ENCODE data around the gene PLA2G4F.
A peak's percentile ranks its signal among the peaks of the same experiment; 100 is the strongest.

Gene PLA2G4F

DNA sequence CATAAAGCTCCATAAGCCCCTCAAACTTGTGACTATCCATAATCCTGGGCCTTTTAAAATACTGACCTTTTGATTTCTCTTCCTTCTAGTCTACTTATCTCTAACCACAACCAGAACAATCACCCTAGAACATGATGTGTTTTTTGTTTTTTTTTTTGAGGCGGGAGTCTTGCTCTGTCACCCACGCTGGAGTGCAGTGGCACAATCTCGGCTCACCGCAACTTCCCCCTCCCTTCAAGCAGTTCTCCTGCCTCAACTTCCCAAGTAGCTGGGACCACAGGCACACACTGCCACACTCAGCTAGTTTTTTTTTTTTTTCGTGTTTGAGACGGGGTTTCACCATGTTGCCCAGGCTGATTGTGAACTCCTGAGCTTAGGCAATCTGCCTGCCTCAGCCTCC lies 26.5 kb upstream of the PLA2G4F start:
- peak overlapping the region; percentile 66 for H3K27ac Mint-ChIP-seq
- H3K36me3 Mint-ChIP-seq (ENCODE audit: low read depth): peaks cover 86% of the 10 kb centered on the region

DNA sequence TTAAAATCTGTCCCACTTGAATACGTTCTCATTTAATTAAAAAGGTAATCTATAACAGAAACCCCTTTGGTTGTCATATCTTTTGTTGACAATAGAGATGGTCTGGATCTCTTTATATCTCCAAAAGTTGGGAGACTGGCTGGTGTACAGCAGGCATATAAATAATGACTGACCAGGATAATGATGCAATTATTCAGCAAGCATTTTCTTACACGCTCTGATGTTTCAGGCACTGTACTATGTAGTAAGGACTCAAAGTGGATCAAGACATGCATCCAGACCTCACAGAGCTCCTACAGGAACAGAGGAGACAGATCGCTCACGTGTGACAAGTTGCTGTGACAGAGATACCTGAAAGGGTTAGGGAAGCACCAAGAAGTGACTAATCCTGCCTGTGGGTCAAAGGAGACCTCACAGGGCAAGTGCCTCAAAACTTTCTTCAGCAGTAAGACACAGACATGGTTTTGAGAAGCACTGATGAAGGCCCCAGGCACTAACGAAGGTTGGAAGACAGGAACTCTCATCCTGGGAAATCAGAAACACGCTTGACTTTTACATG lies 26.0 kb upstream of the PLA2G4F start:
- Mint-ChIP-seq H3K27ac (peak overlapping the region; percentile 66), H3K36me3 (ENCODE audit: low read depth) (peaks cover 86% of the 10 kb centered on the region), H3K4me3 (peak overlapping the region; percentile 22), H3K9me3 (no peaks in the 10 kb centered on the region), H3K27me3 (no peaks in the 10 kb centered on the region), H3K4me1 (ENCODE audit: low read depth) (peaks cover 45% of the 10 kb centered on the region)
- intact Hi-C loops (cut with micrococcal nuclease): no loop called here

More for the DNA sequence above, 26.5 kb upstream of the PLA2G4F start:
- Mint-ChIP-seq H3K4me3 (peak overlapping the region; percentile 45), H3K4me1 (ENCODE audit: low read depth) (peaks cover 45% of the 10 kb centered on the region), H3K27me3 (no peaks in the 10 kb centered on the region), H3K9me3 (no peaks in the 10 kb centered on the region)
- intact Hi-C loops (cut with micrococcal nuclease): no loop called here

DNA sequence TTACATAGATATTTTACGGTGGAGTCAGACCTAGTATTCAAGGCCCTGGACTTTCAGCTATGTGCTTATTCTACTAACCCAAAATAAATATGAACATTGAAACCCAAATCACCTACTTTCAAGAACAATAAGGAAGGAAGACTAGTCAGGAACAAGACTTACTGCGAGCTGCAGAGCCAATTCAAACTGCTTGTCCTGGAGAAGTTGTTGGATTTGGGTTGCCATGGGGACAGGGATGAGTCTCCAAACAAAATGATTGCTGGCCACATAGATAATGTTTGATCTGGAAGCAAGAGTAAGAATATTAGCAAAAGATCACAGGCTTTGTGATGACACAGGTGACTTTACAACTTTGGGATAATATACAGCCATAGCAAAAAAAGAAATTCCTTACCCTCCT lies 21.6 kb upstream of the PLA2G4F start:
- H3K27ac Mint-ChIP-seq: no peak overlapping the region
- H3K9me3 Mint-ChIP-seq: no peaks in the 10 kb centered on the region
- peaks cover 97% of the 10 kb centered on the region for H3K36me3 Mint-ChIP-seq (ENCODE audit: low read depth)
- peaks cover 14% of the 10 kb centered on the region for H3K4me1 Mint-ChIP-seq (ENCODE audit: low read depth)
- H3K4me3 Mint-ChIP-seq: no peak overlapping the region
- intact Hi-C loops (cut with micrococcal nuclease): no loop called here
- no peaks in the 10 kb centered on the region for H3K27me3 Mint-ChIP-seq

GRCh38 chr15:42175671-42176070 lies 19.2 kb upstream of the PLA2G4F start:
- peak overlapping the region; percentile 18 for H3K27ac Mint-ChIP-seq
- peaks cover 93% of the 10 kb centered on the region for H3K36me3 Mint-ChIP-seq (ENCODE audit: low read depth)
- H3K4me3 Mint-ChIP-seq: no peak overlapping the region
- H3K27me3 Mint-ChIP-seq: no peaks in the 10 kb centered on the region
- intact Hi-C loops (cut with micrococcal nuclease): no loop called here
- no peaks in the 10 kb centered on the region for H3K9me3 Mint-ChIP-seq
- H3K4me1 Mint-ChIP-seq (ENCODE audit: low read depth): peaks cover 21% of the 10 kb centered on the region

DNA sequence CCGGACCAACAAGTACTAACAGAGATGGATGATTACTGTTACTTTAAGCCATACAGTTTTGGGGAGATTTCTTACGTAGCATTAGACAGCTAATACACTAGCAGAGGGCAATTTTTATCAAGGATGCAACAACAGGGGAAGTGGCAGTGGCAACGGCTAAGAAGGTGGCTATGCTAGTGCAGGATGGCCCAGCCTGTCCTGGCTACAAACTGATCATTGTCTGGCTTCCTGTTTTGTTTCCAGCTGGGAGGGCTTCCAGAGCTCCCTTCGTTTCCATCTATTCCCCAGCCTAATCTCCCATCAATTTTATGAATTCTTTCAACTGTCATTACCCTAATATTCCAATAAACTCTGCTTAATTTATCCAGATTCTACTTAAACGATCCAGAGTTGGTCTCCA lies 16.0 kb upstream of the PLA2G4F start:
- Mint-ChIP-seq H3K36me3 (ENCODE audit: low read depth) (peaks cover 87% of the 10 kb centered on the region), H3K4me3 (no peak overlapping the region), H3K27ac (no peak overlapping the region), H3K27me3 (no peaks in the 10 kb centered on the region), H3K9me3 (no peaks in the 10 kb centered on the region), H3K4me1 (ENCODE audit: low read depth) (peaks cover 30% of the 10 kb centered on the region)
- intact Hi-C loops (cut with micrococcal nuclease): no loop called here

DNA sequence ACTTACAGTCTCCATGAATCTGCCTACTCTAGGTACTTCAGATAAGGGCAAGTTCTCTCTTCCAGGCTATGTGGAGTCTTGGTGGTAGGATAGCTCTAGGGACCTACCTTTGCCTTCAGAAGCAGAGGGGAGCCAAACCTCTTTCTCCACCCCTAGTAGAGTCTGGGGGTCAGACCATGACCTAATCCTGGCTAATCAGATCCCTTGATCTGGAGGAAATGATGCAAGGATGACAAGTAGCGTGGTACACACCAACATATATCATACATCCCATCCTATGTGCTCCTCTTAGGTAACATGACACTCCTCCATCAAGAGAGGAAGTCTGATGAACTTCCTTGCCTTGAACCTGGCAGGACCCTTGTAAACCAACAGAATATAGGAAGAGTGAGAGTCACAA lies 15.4 kb upstream of the PLA2G4F start:
- intact Hi-C loops (cut with micrococcal nuclease): no loop called here
- peaks cover 30% of the 10 kb centered on the region for H3K4me1 Mint-ChIP-seq (ENCODE audit: low read depth)
- peaks cover 87% of the 10 kb centered on the region for H3K36me3 Mint-ChIP-seq (ENCODE audit: low read depth)
- H3K27ac Mint-ChIP-seq: peak overlapping the region; percentile 18
- H3K27me3 Mint-ChIP-seq: no peaks in the 10 kb centered on the region
- H3K9me3 Mint-ChIP-seq: no peaks in the 10 kb centered on the region
- peak overlapping the region; percentile 40 for H3K4me3 Mint-ChIP-seq

- Mint-ChIP-seq H3K9me3 (no peaks in the 10 kb centered on the region), H3K4me1 (ENCODE audit: low read depth) (peaks cover 30% of the 10 kb centered on the region), H3K36me3 (ENCODE audit: low read depth) (peaks cover 88% of the 10 kb centered on the region), H3K27ac (peak overlapping the region; percentile 18), H3K27me3 (no peaks in the 10 kb centered on the region), H3K4me3 (peak overlapping the region; percentile 2)
- intact Hi-C loops (cut with micrococcal nuclease): no loop called here
Measured at GRCh38 chr15:42171122-42171521, 14.7 kb upstream of the PLA2G4F start.

DNA sequence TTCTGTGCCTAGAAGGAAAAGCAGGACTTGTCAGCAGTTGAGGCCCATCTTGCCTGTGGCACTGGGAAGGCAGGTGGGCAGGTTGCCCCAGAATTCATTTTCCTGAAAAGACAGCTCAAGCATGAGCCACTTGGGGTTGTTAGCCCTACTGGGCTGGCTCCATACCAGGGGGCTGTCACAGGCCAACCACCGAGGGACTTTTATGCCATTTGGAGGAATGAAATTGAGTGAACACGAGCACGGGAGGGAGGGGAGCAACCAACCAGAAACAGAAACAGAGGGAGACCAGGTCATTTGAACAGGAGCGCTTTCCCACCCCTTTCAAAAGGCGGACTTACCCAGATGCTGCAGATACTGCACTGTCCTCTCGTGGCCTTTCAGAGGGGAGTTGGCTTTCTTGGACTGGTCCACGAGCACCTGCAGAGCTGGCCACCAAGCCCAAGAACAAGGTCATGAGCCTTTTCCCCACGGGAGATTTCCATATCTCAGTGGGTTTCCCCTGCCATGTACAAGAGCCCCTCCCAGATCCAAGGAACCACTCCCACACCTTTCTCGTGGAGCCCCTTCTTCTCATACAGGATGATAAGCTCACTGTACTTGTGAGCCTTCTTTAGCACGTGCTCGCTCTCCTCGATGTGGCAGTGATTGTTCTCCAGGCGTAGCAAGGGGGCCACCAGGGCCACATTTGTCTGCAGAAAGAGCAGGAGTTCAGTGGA lies 9.9 kb upstream of the PLA2G4F start:
- Mint-ChIP-seq H3K36me3 (ENCODE audit: low read depth) (peaks cover 88% of the 10 kb centered on the region), H3K4me1 (ENCODE audit: low read depth) (peaks cover 15% of the 10 kb centered on the region), H3K27ac (no peak overlapping the region), H3K9me3 (no peaks in the 10 kb centered on the region), H3K27me3 (no peaks in the 10 kb centered on the region), H3K4me3 (no peak overlapping the region)
- intact Hi-C loops (cut with micrococcal nuclease): no loop called here

DNA sequence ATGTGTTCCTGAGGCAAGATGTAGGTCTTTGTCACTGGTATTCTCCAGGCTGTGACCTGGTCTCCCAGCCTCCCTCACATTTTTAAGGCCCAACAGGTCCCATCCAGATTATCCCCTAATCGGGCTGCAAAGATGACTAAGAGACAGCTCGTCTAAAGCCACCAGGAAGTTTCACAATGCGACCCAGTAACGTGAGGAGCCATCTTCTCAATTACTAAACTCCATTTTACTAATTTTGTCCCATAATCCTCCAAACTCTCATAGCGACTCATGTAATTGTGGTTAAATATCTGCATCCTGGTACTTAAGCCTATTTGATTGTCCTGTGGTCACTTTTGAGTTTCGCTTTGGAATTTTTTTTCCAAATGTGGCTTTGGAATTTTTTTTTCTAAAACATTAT lies 8.7 kb upstream of the PLA2G4F start:
- H3K27me3 Mint-ChIP-seq: no peaks in the 10 kb centered on the region
- H3K27ac Mint-ChIP-seq: no peak overlapping the region
- no peaks in the 10 kb centered on the region for H3K9me3 Mint-ChIP-seq
- intact Hi-C loops (cut with micrococcal nuclease): no loop called here
- H3K4me3 Mint-ChIP-seq: no peak overlapping the region
- H3K4me1 Mint-ChIP-seq (ENCODE audit: low read depth): peaks cover 9% of the 10 kb centered on the region
- H3K36me3 Mint-ChIP-seq (ENCODE audit: low read depth): peaks cover 95% of the 10 kb centered on the region

DNA sequence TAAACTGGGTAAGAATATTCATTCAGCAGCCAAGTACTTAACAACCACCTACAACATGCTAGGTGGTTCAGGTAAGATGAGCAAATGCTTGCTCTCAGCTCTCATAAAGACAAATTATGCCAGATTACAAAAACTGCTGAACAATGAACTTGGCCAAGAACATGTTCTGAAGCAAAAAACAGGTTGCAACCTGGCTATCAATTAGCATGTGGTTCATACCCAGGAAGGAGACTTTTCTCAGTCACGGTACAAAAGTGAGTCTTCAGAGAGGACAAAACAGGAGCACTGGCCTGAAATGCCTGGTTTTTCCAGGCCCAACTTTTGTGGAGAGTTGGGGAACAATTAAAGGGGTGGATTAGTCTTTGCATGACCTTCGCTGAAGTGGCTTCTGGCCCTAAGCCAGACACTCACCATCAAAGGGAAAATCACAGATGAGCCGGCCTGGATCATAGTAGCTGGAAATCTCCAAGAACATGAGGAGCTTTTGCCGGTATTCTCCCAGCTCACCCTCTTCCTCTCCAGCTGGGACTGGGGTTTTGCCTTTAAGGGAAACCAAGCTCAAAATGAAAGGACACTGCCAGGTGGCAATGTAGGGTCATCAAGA lies 7.6 kb upstream of the PLA2G4F start:
- Mint-ChIP-seq H3K4me1 (ENCODE audit: low read depth) (peaks cover 11% of the 10 kb centered on the region), H3K27ac (no peak overlapping the region), H3K36me3 (ENCODE audit: low read depth) (peaks cover 97% of the 10 kb centered on the region), H3K27me3 (no peaks in the 10 kb centered on the region), H3K4me3 (no peak overlapping the region), H3K9me3 (no peaks in the 10 kb centered on the region)
- intact Hi-C loops (cut with micrococcal nuclease): no loop called here

DNA sequence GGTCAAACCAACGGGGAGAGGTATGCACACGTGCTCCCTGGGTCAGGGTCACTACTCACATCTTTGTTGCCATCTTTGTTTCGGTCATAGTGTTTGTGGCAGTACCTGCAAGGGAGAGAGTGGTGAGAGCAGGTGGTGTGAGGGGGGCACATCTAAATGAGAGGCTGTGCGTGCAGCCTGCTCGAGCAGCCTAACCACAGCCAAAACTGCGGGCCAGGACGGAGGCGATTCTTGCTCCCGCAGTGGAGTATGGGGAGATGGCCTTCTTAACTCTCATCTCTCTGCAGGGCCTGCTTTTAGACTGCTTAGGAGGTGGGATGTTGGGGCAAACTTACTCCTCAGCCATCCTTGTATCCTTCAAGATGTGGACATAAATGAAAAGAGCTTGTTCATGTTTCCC lies 6.9 kb upstream of the PLA2G4F start:
- intact Hi-C loops (cut with micrococcal nuclease): no loop called here
- no peak overlapping the region for H3K4me3 Mint-ChIP-seq
- peaks cover 99% of the 10 kb centered on the region for H3K36me3 Mint-ChIP-seq (ENCODE audit: low read depth)
- H3K27ac Mint-ChIP-seq: no peak overlapping the region
- H3K9me3 Mint-ChIP-seq: no peaks in the 10 kb centered on the region
- H3K4me1 Mint-ChIP-seq (ENCODE audit: low read depth): peaks cover 15% of the 10 kb centered on the region
- H3K27me3 Mint-ChIP-seq: no peaks in the 10 kb centered on the region

GRCh38 chr15:42160136-42160535 lies 3.7 kb upstream of the PLA2G4F start:
- Mint-ChIP-seq H3K9me3 (no peaks in the 10 kb centered on the region), H3K4me1 (ENCODE audit: low read depth) (peaks cover 13% of the 10 kb centered on the region), H3K36me3 (ENCODE audit: low read depth) (peaks cover 67% of the 10 kb centered on the region), H3K27me3 (no peaks in the 10 kb centered on the region), H3K27ac (no peak overlapping the region), H3K4me3 (no peak overlapping the region)
- intact Hi-C loops (cut with micrococcal nuclease): no loop called here

DNA sequence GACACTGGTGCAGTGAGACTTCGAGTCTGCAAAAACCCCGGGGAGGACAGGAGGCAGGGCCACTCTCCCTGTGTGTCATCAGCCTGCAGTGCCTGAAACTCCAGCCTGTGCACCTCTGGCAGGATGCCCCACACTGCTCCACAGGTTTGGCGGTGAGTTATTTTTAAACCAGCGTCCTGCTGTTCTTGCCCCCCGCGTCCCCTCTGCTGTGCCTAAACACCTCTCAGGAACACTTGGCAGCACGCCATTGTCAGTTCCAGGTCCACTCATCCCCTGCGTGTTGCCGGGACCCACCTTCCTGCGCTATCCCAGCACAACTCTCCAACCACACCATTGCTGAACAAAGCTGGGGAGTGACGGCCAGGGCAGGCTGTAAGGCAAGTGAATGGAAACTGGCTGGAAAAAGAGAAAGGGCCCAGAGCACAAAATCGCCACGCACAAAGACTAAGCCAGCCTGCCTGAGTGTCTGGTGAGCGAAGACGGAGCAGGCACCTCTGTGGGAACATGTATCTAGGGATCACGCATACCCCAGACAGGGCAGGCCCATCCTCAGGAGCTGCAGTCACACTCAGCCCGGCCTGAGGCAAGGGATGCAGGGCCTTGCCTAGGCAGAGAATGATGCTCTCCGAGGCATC lies 3.1 kb upstream of the PLA2G4F start:
- peak overlapping the region; percentile 14 for H3K27ac Mint-ChIP-seq
- peaks cover 61% of the 10 kb centered on the region for H3K36me3 Mint-ChIP-seq (ENCODE audit: low read depth)
- no peaks in the 10 kb centered on the region for H3K9me3 Mint-ChIP-seq
- H3K27me3 Mint-ChIP-seq: no peaks in the 10 kb centered on the region
- no peak overlapping the region for H3K4me3 Mint-ChIP-seq
- intact Hi-C loops (cut with micrococcal nuclease): no loop called here
- H3K4me1 Mint-ChIP-seq (ENCODE audit: low read depth): peaks cover 13% of the 10 kb centered on the region

- Mint-ChIP-seq H3K4me1 (ENCODE audit: low read depth) (peaks cover 13% of the 10 kb centered on the region), H3K36me3 (ENCODE audit: low read depth) (peaks cover 55% of the 10 kb centered on the region), H3K4me3 (no peak overlapping the region), H3K27ac (peak overlapping the region; percentile 14), H3K9me3 (no peaks in the 10 kb centered on the region), H3K27me3 (peaks cover under 1% of the 10 kb centered on the region)
- intact Hi-C loops (cut with micrococcal nuclease): no loop called here
Measured at GRCh38 chr15:42158941-42159340, 2.5 kb upstream of the PLA2G4F start.
